NK-92 (cell line): ENCODE measurements around the gene DNAJB7.
"Not testable (repeated sequence)": the region's sequence is repeated elsewhere in the genome, so short reads cannot be mapped to it uniquely, and the experiment has no call there.

Experiments used
- DNase-seq: peaks from one replicate; lab custom pipeline; 2025; ENCODE audit not compliant: unreplicated experiment; lab: John Stamatoyannopoulos, UW

The DNAJB7 gene

GRCh38 chr22:40862013-40862412, at the start of gene DNAJB7:
Gene DNAJB7, minus strand, starts transcription at chr22:40862113. Its CDS starts 119 bp downstream, at chr22:40861994.
- no peak for DNase-seq

- DNase-seq: no peak
These were observed 47.0 kb upstream of the DNAJB7 start for GRCh38 chr22:40908895-40909294.

GRCh38 chr22:40904101-40904500, 42.2 kb upstream of the DNAJB7 start:
- DNase-seq: no peak

DNA sequence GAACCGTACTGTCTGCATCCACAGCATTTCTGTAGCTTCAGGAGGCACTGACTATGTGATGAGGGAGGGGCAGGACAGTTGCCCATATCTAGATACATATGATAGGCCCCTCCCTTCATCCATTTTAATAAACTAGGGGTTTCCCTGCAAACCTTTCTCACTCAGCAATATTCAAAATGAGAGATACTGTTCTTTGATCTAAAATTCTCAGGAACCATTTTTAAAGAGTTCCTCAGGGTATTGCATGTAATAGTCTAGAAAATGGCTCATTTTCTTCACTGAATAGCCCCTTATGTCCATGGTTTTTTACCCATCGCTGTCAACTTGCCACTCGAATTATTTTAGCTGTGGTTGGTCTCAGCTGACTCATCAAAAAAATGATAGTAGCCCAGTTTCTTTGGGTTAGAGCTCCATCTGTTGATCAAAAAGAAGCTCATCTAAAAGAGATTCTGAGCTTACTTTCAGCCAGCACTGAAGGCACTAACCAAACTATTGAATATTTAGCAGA, 37.0 kb upstream of the DNAJB7 start:
- no peak for DNase-seq

DNA sequence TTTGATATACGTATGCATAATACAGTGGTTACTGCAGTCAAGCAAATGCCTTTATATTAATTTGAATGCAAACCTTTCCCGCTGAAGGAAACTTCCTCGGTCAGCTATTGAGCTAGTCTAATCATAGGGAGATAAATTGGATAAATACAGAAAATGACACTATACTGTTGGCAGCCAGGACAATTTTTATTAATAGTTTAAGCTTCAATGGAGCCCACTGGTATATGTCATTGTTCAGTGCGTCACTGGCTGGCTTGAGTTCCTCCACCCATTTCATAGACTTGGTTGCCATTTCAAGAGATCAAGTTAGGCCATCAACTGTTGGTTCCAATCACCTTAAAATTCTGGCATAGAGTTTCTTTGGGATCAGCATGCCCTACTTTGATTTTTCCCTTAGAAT, 32.5 kb upstream of the DNAJB7 start:
- DNase-seq: no peak

GRCh38 chr22:40890881-40891280, 29.0 kb upstream of the DNAJB7 start:
- DNase-seq: no peak

GRCh38 chr22:40889116-40889515, 27.2 kb upstream of the DNAJB7 start:
- DNase-seq: no peak

GRCh38 chr22:40878922-40879321, 17.0 kb upstream of the DNAJB7 start:
- no peak for DNase-seq

GRCh38 chr22:40877488-40877887, 15.6 kb upstream of the DNAJB7 start:
- no peak for DNase-seq

- DNase-seq: no peak
These were observed 15.0 kb upstream of the DNAJB7 start for GRCh38 chr22:40876907-40877306.

DNA sequence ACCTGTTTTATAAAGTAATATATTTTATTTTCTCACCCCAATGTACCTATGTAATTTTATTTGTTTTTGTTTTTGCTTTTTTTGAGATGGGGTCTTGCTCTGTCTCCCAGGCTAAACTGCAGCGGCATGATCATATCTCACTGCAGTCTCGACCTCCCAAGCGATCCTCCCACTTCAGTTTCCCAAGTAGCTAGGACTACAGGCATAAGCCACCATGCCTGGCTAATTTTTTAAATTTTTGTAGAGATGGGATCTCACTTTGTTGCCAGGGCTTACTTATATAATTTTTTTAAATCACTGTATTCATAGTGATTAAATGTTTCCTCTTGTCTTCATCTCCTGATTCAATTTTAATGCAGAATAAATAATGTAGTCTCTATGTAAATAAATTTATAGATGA, 13.2 kb upstream of the DNAJB7 start:
- DNase-seq: no peak

- no peak for DNase-seq
These were observed 12.1 kb upstream of the DNAJB7 start for GRCh38 chr22:40874016-40874415.

GRCh38 chr22:40868379-40868778, 6.5 kb upstream of the DNAJB7 start:
- not testable (repeated sequence) for DNase-seq

- no peak for DNase-seq
These were observed 5.2 kb upstream of the DNAJB7 start for GRCh38 chr22:40867109-40867508.

GRCh38 chr22:40862537-40862936, 624 bp upstream of the DNAJB7 start:
- no peak for DNase-seq

- DNase-seq: no peak
These were observed 4.5 kb downstream of the DNAJB7 start for GRCh38 chr22:40857309-40857855.

GRCh38 chr22:40856513-40857308, 5.2 kb downstream of the DNAJB7 start, which contains the start of the genes ST13 and XPNPEP3:
Gene ST13, minus strand, starts transcription at chr22:40856639. Its CDS starts 99 bp downstream, at chr22:40856540.
Gene XPNPEP3, plus strand, starts transcription at chr22:40857148. Its CDS starts 34 bp downstream, at chr22:40857182.
- DNase-seq: peak; percentile 77

DNA sequence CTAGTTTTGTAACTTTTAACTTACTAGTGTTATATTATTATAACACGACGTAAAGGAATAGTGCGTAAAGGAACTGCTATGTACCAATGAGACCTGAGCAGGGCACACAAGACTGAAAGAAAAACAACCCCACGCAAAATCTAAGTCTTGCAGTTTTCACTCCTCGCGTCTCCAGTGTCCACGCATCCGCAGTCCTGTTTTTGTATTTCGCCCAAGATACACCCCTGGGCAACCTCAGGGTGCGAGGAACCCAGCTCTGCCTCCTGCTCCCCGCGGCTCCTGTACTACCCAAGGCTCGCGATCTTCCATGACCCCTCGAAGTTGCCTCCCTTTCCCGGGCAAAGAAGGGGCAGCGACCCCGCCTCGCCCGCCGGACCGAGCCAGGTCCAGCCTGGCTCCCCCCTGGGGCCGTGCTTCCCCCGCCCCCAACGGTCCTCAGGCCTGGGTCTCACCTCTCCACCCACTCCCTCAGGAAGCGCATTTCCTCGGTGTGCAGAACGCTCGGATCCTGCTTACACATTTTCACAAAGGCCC, 5.9 kb downstream of the DNAJB7 start:
- DNase-seq: no peak

- no peak for DNase-seq
These were observed 6.6 kb downstream of the DNAJB7 start for GRCh38 chr22:40855071-40855978.

- no peak for DNase-seq
These were observed 8.0 kb downstream of the DNAJB7 start for GRCh38 chr22:40853961-40854360.

DNA sequence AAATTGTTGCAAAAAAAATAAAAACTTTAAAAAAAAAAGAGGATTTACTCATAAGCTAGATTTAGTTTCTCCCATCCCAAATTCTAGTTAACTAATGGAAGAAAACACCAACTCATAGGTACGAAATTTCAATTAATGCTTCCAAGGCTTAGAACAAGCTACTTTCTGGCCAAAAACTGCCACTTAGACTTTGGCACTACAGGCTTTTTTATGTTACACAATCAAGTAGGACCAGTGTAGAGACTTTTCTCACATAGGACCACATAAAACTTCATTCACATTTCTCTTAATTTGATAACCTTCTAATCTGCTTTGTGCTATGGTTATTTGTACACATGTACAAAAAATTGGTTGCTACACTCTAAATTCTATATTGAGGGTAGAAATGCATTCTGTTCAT, 8.6 kb downstream of the DNAJB7 start:
- DNase-seq: no peak
